OCI-LY7 (cell line): ENCODE data around the gene ATXN7L3. TPM values are rescaled to one million over a fixed set of nuclear protein-coding genes. Genes with fewer than 3 reads are reported as not detected.

Experiments
- BruUV-seq: library from RNA; stranded (reverse); fragments of 400-500 nt; replicated peaks from 2 replicates; lab custom pipeline; 2021; lab: Mats Ljungman, UMichigan
- CTCF ChIA-PET: fragments of 300-600 bp; sonication (Branson Sonifier 250); formaldehyde crosslinking; loops from one replicate; lab custom pipeline; 2022; ENCODE audit warnings: antibody characterized with exemption; ENCODE audit not compliant: unreplicated experiment; lab: Charles Lee
- POLR2A ChIA-PET: fragments of 300-600 bp; sonication (Branson Sonifier 250); formaldehyde crosslinking; loops from one replicate; lab custom pipeline; 2022; ENCODE audit warnings: antibody characterized with exemption; lab: Charles Lee
- DNase-seq: peaks from one replicate; pipeline ENCODE4 v3.0.0-alpha.2; 2015; ENCODE audit warnings: low spot score
- H2AFZ ChIP-seq: fragments of 200-600 bp; sonication (generic), shearing (Covaris generic); 2 replicates; pipeline ENCODE4 v1.6.1; 2014; ENCODE audit warnings: mild to moderate bottlenecking, antibody characterized with exemption, low read length, moderate library complexity
- H3K27ac ChIP-seq: fragments of 200-600 bp; sonication (generic); 2 replicates; pipeline ENCODE4 v1.5.1; 2014; ENCODE audit warnings: mixed run types, low read depth, mild to moderate bottlenecking, moderate library complexity, low read length, inconsistent platforms; ENCODE audit not compliant: poor library complexity, severe bottlenecking
- H3K36me3 ChIP-seq: fragments of 200-600 bp; sonication (generic); 2 replicates; pipeline ENCODE4 v1.6.1; 2014; ENCODE audit warnings: mild to moderate bottlenecking, antibody characterized with exemption, low read length, moderate library complexity, mixed read lengths; ENCODE audit not compliant: insufficient read depth
- H3K4me1 ChIP-seq: fragments of 200-600 bp; sonication (generic); 2 replicates; pipeline ENCODE4 v1.5.1; 2014; ENCODE audit warnings: mild to moderate bottlenecking, low read length; ENCODE audit not compliant: insufficient read depth, poor library complexity, severe bottlenecking
- H3K4me2 ChIP-seq: fragments of 200-600 bp; sonication (generic); 2 replicates; pipeline ENCODE4 v1.6.1; 2014; ENCODE audit warnings: mild to moderate bottlenecking, low read length
- H3K4me3 ChIP-seq: fragments of 200-600 bp; sonication (generic); 2 replicates; pipeline ENCODE4 v1.5.1; 2014; ENCODE audit warnings: mild to moderate bottlenecking, low read depth, low read length; ENCODE audit not compliant: poor library complexity, severe bottlenecking
- H3K79me2 ChIP-seq: fragments of 200-600 bp; sonication (generic); 2 replicates; pipeline ENCODE4 v1.6.1; 2016; ENCODE audit warnings: low read depth, mild to moderate bottlenecking, low read length, moderate library complexity, mixed read lengths; ENCODE audit not compliant: insufficient read depth
- H3K9me2 ChIP-seq: fragments of 200-600 bp; sonication (generic); 2 replicates; pipeline ENCODE4 v1.6.1; 2016; ENCODE audit warnings: mild to moderate bottlenecking, low read length, mixed read lengths; ENCODE audit not compliant: insufficient read depth
- H3K9me3 ChIP-seq: fragments of 200-600 bp; sonication (generic); 2 replicates; pipeline ENCODE4 v1.6.1; 2014; ENCODE audit warnings: mild to moderate bottlenecking, mixed run types, low read length, mixed read lengths
- H4K20me1 ChIP-seq: fragments of 200-600 bp; sonication (generic); 2 replicates; pipeline ENCODE4 v1.6.1; 2014; ENCODE audit warnings: mild to moderate bottlenecking, antibody characterized with exemption, low read length, moderate library complexity, mixed read lengths; ENCODE audit not compliant: insufficient read depth
- EZH2phosphoT487 ChIP-seq: fragments of 200-600 bp; sonication (generic); IDR thresholded peaks from 2 replicates; pipeline ENCODE4 v1.6.1; 2018; ENCODE audit warnings: low read depth, borderline replicate concordance, mild to moderate bottlenecking, mixed run types, antibody characterized with exemption, low read length, moderate library complexity, mixed read lengths
- intact Hi-C: fragments of 100-400 bp; cut with micrococcal nuclease; formaldehyde crosslinking; loops from one replicate; pipeline ENCODE4 v1.10.0; 2022; ENCODE audit not compliant: unreplicated experiment
- total RNA-seq, 2 experiments: library from RNA; depleted of rRNA in 1 of 2; stranded (reverse); fragments of >200 nt in 1 of 2; shearing (Covaris generic) in 1 of 2; gene quantifications; 2 replicates each; pipeline ENCODE4 v1.2.3, GENCODE V29; 2014 to 2022
- TF ChIP-seq, protein P1 (sequence below): fragments of 200-600 bp; sonication (generic); conservative IDR thresholded peaks from 2 replicates; pipeline ENCODE4 v1.5.1; 2014; ENCODE audit warnings: mild to moderate bottlenecking, antibody characterized with exemption, low read length, moderate library complexity, mixed read lengths

The ATXN7L3 gene
- total RNA-seq, 2 experiments from 2014 or later = 57.7 to 106 TPM

DNA sequence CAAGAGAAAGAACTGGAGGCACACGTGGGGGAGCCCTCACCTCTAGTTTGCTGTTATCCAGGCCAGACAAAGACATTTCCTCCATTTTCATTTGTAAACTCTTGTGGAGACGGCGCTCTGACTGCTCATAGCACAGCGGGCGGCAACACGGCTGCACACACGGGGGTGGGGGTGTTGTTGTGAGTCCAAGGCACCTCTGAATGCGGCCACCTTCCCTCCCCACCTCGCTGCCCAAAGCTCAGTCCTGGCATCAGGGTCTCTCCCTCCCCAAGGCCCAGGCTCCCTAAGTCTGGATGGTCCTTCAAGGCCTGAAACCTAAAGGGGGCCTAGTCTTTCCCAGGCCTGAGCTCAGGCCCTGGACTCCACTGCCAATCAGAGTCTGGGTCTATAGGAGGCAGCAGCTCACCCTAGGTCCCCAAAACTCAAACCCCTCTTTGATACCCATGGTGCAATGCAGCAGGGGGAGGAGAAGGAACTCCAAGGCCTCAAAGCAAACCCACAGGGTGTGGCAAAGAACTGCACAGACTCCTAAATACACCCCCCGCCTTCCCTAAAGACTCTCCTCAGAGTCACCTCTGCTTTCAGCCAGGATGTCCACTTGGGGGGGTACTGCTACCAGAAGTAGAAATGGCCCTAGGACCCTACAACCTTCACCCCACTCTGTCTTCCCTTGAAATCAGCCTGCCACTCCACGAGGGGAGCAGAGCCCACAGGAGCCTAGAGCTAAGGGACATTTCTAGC is 1.5 kb downstream of the ATXN7L3 start:
- H3K9me2 ChIP-seq = no peaks in the 10 kb centered on the region
- BruUV-seq = TSS peak; percentile 25
- POLR2A ChIA-PET = interaction anchor here (0.9 to 1.7 kb wide), 3 partner anchors 12 to 19 kb away, joined by 3 to 11 read pairs (median 6); partner anchors contain the start of gene TMUB2
- no peaks in the 10 kb centered on the region for H3K9me3 ChIP-seq
- DNase-seq = peak; percentile 65
- no peak for TF ChIP-seq EZH2phosphoT487
- TF ChIP-seq, protein P1, sequence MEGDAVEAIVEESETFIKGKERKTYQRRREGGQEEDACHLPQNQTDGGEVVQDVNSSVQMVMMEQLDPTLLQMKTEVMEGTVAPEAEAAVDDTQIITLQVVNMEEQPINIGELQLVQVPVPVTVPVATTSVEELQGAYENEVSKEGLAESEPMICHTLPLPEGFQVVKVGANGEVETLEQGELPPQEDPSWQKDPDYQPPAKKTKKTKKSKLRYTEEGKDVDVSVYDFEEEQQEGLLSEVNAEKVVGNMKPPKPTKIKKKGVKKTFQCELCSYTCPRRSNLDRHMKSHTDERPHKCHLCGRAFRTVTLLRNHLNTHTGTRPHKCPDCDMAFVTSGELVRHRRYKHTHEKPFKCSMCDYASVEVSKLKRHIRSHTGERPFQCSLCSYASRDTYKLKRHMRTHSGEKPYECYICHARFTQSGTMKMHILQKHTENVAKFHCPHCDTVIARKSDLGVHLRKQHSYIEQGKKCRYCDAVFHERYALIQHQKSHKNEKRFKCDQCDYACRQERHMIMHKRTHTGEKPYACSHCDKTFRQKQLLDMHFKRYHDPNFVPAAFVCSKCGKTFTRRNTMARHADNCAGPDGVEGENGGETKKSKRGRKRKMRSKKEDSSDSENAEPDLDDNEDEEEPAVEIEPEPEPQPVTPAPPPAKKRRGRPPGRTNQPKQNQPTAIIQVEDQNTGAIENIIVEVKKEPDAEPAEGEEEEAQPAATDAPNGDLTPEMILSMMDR = peak; percentile 54
- H3K4me2 ChIP-seq = peak overlapping the region; percentile 97
- intact Hi-C loops = no loop called here
- H3K4me1 ChIP-seq = peaks cover 37% of the 10 kb centered on the region
- H3K79me2 ChIP-seq = peaks cover 26% of the 10 kb centered on the region
- H4K20me1 ChIP-seq = no peaks in the 10 kb centered on the region
- peak overlapping the region; percentile 77 for H3K4me3 ChIP-seq
- CTCF ChIA-PET = interaction anchor here (1.3 kb wide), 1 partner anchor 12 kb away, joined by 5 read pairs; the partner anchor contains the start of gene TMUB2
- H2AFZ ChIP-seq = no peak overlapping the region
- peaks cover 46% of the 10 kb centered on the region for H3K36me3 ChIP-seq
- peak overlapping the region; percentile 96 for H3K27ac ChIP-seq

DNA sequence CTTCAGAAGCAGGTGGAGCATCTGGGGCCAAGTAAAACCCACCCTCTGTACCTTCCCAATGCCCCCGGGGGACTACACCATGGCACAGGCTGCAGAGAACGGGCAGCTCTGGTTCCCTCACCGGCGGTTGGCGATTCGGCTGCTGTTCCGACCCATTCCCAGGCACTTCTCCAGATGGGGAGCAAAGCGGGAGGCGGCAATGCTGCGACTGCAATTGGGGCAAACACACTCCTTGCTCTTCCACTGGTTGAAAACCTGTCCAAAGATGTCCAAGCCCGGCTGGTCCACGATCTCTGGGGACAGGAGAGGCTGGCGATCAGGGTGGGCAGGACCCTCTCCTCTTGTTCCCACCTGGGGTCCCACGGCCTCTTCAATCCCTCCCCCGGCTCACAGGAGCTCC is 2.6 kb downstream of the ATXN7L3 start:
- peaks cover 57% of the 10 kb centered on the region for H3K36me3 ChIP-seq
- H3K9me3 ChIP-seq = no peaks in the 10 kb centered on the region
- no peak overlapping the region for H2AFZ ChIP-seq
- no peak overlapping the region for H3K4me3 ChIP-seq
- no peaks in the 10 kb centered on the region for H3K9me2 ChIP-seq
- no peaks in the 10 kb centered on the region for H4K20me1 ChIP-seq
- TF ChIP-seq EZH2phosphoT487 = no peak
- TF ChIP-seq, protein P1 = no peak
- peaks cover 26% of the 10 kb centered on the region for H3K79me2 ChIP-seq
- BruUV-seq = no TSS peak
- POLR2A ChIA-PET = interaction anchor here (1.6 to 1.7 kb wide), 2 partner anchors 11 to 20 kb away, joined by 6 to 11 read pairs; partner anchors contain the start of gene TMUB2
- H3K4me2 ChIP-seq = no peak overlapping the region; the same call in 1 of the 2 replicates
- no peak for DNase-seq
- H3K27ac ChIP-seq = no peak overlapping the region
- intact Hi-C loops = no loop called here
- CTCF ChIA-PET = interaction anchor here (1.3 kb wide), 1 partner anchor 11 kb away, joined by 5 read pairs; the partner anchor contains the start of gene TMUB2
- peaks cover 26% of the 10 kb centered on the region for H3K4me1 ChIP-seq
